MCF 10A (cell line): ENCODE data around the gene SEL1L2. TPM values are rescaled to one million over a fixed set of nuclear protein-coding genes. Genes with fewer than 3 reads are reported as not detected.

Source experiments
- BruUV-seq: library from RNA; stranded (reverse); fragments of 400-500 nt; replicated peaks from 2 replicates; lab custom pipeline; 2021; lab: Mats Ljungman, UMichigan
- CTCF ChIA-PET: fragments of 300-600 bp; sonication (Branson Sonifier 250); formaldehyde crosslinking; extraction: SDS; loops from one replicate; lab custom pipeline; 2021; ENCODE audit warnings: antibody characterized with exemption, inconsistent platforms; lab: Yijun Ruan, JAX
- POLR2A ChIA-PET: fragments of 300-600, 350-650 bp; sonication (Branson Sonifier 250); formaldehyde crosslinking; extraction: SDS; loops from one replicate; lab custom pipeline; 2020; ENCODE audit warnings: antibody characterized with exemption, inconsistent platforms; lab: Yijun Ruan, JAX
- DNase-seq: peaks from one replicate; pipeline ENCODE4 v3.0.0-alpha.2; 2018; ENCODE audit not compliant: unreplicated experiment
- H3K27ac Mint-ChIP-seq: one replicate; pipeline ENCODE4 v1.8.0; 2022; ENCODE audit warnings: mild to moderate bottlenecking, low read depth, mixed read lengths; ENCODE audit not compliant: unreplicated experiment
- H3K27me3 Mint-ChIP-seq: one replicate; pipeline ENCODE4 v1.8.0; 2022; ENCODE audit warnings: mixed read lengths; ENCODE audit not compliant: insufficient read depth, unreplicated experiment
- H3K36me3 Mint-ChIP-seq: one replicate; pipeline ENCODE4 v1.8.0; 2022; ENCODE audit warnings: mild to moderate bottlenecking, moderate library complexity, mixed read lengths; ENCODE audit not compliant: insufficient read depth, unreplicated experiment
- H3K4me1 Mint-ChIP-seq: one replicate; pipeline ENCODE4 v1.8.0; 2022; ENCODE audit warnings: mixed read lengths; ENCODE audit not compliant: insufficient read depth, unreplicated experiment
- H3K4me3 Mint-ChIP-seq: one replicate; pipeline ENCODE4 v1.8.0; 2022; ENCODE audit warnings: mild to moderate bottlenecking, moderate library complexity, mixed read lengths; ENCODE audit not compliant: unreplicated experiment
- H3K9me3 Mint-ChIP-seq: one replicate; pipeline ENCODE4 v1.8.0; 2022; ENCODE audit warnings: mixed read lengths; ENCODE audit not compliant: unreplicated experiment
- intact Hi-C: fragments of 100-400 bp; cut with micrococcal nuclease; formaldehyde crosslinking; loops from 2 replicates; pipeline ENCODE4 v1.14.1; 2022
- total RNA-seq: library from RNA; stranded (reverse); gene quantifications from 2 replicates; pipeline ENCODE4 v1.2.3, GENCODE V29; 2022
- TF ChIP-seq, protein P1 (sequence below): fragments of 200-600 bp; IDR thresholded peaks from one replicate; pipeline ENCODE4 v1.8.0; 2022; ENCODE audit warnings: antibody characterized with exemption, mild to moderate bottlenecking; ENCODE audit not compliant: unreplicated experiment

SEL1L2 gene
- total RNA-seq, 1 experiment from 2014 or later = not detected

DNA sequence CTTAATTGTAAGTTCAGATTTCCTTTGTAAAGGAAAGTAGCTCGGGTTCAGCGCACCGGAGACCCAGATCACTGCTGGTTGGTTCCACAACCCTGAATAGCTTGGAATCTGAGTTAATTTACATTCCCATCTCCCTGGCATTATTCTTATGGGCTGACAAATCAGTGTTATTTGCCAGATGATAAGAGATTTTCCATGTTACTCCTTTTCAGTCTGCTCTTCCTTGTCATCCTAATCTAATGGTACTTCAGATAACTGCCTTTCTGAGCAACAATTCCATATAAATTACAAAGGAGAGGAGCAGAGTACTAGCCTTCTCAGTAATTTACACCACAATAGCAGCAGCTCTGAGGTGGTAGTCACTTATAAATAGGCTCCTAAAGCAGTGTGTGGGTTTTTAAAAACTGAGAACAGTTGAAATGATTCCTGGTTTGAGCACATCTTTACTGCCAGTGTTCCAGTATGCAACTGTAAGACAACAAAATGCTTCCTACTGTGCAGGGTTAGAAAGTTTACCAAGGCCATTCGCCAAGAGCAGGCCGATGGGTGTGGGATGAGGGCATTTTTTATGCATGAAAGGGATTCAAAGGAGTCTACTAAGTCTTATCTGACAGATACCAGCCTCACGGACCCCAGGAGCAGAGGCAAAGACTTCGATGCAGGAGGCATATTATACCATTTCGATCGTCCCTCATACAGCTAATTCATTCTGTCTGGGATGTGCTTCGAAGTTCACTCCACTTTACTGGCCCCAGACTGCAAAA, 115.8 kb downstream of the SEL1L2 start:
- no TSS peak for BruUV-seq
- ChIA-PET CTCF (interaction anchor here (0.6 to 1.1 kb wide), 3 partner anchors 14 to 39 kb away, joined by 3 to 5 read pairs (median 3); no protein-coding TSS in a partner anchor), POLR2A (interaction anchor here (1.0 kb wide), 1 partner anchor 9 kb away, joined by 3 read pairs; no protein-coding TSS in a partner anchor)
- no peak for DNase-seq
- intact Hi-C loops = no loop called here
- no peaks in the 10 kb centered on the region for H3K36me3 Mint-ChIP-seq
- H3K27ac Mint-ChIP-seq = no peak overlapping the region
- TF ChIP-seq, protein P1, sequence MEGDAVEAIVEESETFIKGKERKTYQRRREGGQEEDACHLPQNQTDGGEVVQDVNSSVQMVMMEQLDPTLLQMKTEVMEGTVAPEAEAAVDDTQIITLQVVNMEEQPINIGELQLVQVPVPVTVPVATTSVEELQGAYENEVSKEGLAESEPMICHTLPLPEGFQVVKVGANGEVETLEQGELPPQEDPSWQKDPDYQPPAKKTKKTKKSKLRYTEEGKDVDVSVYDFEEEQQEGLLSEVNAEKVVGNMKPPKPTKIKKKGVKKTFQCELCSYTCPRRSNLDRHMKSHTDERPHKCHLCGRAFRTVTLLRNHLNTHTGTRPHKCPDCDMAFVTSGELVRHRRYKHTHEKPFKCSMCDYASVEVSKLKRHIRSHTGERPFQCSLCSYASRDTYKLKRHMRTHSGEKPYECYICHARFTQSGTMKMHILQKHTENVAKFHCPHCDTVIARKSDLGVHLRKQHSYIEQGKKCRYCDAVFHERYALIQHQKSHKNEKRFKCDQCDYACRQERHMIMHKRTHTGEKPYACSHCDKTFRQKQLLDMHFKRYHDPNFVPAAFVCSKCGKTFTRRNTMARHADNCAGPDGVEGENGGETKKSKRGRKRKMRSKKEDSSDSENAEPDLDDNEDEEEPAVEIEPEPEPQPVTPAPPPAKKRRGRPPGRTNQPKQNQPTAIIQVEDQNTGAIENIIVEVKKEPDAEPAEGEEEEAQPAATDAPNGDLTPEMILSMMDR = no peak
- H3K9me3 Mint-ChIP-seq = no peaks in the 10 kb centered on the region
- H3K4me1 Mint-ChIP-seq = peaks cover 6% of the 10 kb centered on the region
- no peak overlapping the region for H3K4me3 Mint-ChIP-seq
- H3K27me3 Mint-ChIP-seq = no peaks in the 10 kb centered on the region

DNA sequence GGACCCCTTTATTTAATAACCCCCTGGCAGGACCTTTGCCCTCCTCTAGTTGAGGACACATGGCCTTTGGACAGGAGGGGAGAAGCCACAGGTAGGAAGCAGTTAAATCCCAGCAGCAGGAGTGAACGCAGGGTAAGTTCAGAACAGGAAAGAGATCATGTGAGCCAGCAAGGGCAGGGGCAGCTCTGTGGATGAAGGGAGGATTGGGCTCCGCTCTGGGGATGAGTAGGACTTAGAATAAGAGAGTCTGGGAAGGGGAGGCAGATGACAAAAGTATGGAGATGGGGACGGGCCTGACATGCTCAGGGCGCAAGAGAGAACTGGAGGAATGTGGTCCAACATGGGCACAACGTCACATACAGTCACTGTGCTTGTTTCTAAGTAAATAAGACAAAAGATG, 116.6 kb downstream of the SEL1L2 start:
- TF ChIP-seq, protein P1 = no peak
- no TSS peak for BruUV-seq
- H3K27ac Mint-ChIP-seq = no peak overlapping the region
- CTCF ChIA-PET = interaction anchor here (0.6 kb wide), 1 partner anchor 13 kb away, joined by 3 read pairs; no protein-coding TSS in a partner anchor
- POLR2A ChIA-PET = no interaction called here
- no peaks in the 10 kb centered on the region for H3K27me3 Mint-ChIP-seq
- H3K9me3 Mint-ChIP-seq = no peaks in the 10 kb centered on the region
- no peak for DNase-seq
- peaks cover 3% of the 10 kb centered on the region for H3K4me1 Mint-ChIP-seq
- intact Hi-C loops = no loop called here
- H3K4me3 Mint-ChIP-seq = no peak overlapping the region
- no peaks in the 10 kb centered on the region for H3K36me3 Mint-ChIP-seq

DNA sequence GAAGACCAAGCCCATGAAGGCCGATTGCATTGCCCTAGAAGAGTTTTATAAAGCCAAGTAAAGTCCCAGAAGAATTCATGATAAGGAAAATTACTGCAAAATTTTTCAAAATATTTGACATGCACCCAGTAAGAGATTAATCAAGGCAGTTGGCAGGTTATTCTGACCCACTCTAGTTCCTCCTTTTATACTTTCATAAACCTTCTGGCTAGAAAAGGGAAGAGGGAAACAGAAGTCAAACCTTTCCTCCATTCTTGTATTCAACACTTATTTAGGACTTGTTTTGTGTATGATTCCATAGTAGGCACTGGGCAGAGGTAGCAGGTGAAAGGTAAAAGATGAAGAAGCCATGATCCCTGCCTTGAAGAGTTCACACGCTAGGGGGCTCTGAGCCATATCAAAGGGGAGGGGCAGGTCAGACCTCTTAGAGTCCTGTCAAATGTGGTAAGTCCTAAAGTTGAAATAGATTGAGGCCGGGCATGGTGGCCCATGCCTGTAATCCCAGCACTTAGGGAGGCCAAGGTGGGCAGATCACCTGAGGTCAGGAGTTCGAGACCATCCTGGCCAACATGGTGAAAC, 120.2 kb downstream of the SEL1L2 start:
- no TSS peak for BruUV-seq
- POLR2A ChIA-PET = no interaction called here
- Mint-ChIP-seq H3K36me3 (no peaks in the 10 kb centered on the region), H3K27ac (no peak overlapping the region), H3K9me3 (no peaks in the 10 kb centered on the region), H3K4me1 (no peaks in the 10 kb centered on the region), H3K4me3 (no peak overlapping the region), H3K27me3 (no peaks in the 10 kb centered on the region)
- CTCF ChIA-PET = interaction anchor here (0.7 kb wide), 1 partner anchor 30 kb away, joined by 3 read pairs; no protein-coding TSS in a partner anchor
- intact Hi-C loops = no loop called here
- TF ChIP-seq, protein P1 = no peak
- DNase-seq = no peak

DNA sequence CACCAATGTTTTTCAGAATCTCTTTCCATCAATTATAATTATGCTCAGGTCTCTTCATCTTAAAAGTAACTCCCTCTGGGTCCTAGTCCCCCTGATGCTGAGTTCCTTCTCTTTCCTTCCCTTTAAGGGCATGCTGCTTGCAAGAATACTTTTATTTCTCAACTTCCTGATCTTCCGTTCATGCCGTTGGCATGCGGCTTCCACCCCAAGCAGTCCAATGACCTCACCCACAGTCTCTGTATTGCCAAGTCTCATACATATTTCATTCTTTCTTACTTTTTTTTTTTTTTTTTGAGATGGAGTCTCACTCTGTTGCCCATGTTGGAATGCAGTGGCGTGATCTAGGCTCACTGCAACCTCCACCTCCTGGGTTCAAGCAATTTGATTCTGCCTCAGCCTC, 122.1 kb downstream of the SEL1L2 start:
- peak; percentile 54 for DNase-seq

More for the DNA sequence above, 122.1 kb downstream of the SEL1L2 start:
- H3K27me3 Mint-ChIP-seq = no peaks in the 10 kb centered on the region
- CTCF ChIA-PET = interaction anchor here (0.6 to 1.1 kb wide), 2 partner anchors 11 to 372 kb away, joined by 3 to 4 read pairs; no protein-coding TSS in a partner anchor
- no peak overlapping the region for H3K4me3 Mint-ChIP-seq
- no peak overlapping the region for H3K27ac Mint-ChIP-seq
- POLR2A ChIA-PET = no interaction called here
- no peaks in the 10 kb centered on the region for H3K4me1 Mint-ChIP-seq
- H3K9me3 Mint-ChIP-seq = no peaks in the 10 kb centered on the region
- intact Hi-C loops = no loop called here
- no TSS peak for BruUV-seq
- TF ChIP-seq, protein P1 = no peak
- no peaks in the 10 kb centered on the region for H3K36me3 Mint-ChIP-seq
